ENCODE measurements around the gene DIRAS1. TPM values are rescaled to one million over a fixed set of nuclear protein-coding genes. Genes with fewer than 3 reads are reported as not detected.

The DIRAS1 gene
- total and polyA plus RNA-seq, 4 donors, result 0.01 to 0.09 (median 0.08) TPM; not detected in 1

GRCh38 chr19:2665103-2665502 lies 56.1 kb downstream of the DIRAS1 start:
- no peaks in the 10 kb centered on the region for H3K36me3 ChIP-seq (ENCODE audit: control insufficient read depth in 4 of 4, insufficient read depth in 3 of 4, low read depth in 1 of 4, low read length in 3 of 4)
- H3K9me3 ChIP-seq (ENCODE audit: control insufficient read depth in 4 of 4, low read length in 3 of 4), result peaks cover 0 to 1% (median 0%) of the 10 kb centered on the region in 4 donors
- 94% methylated on average over 11 of the region's 11 CpGs for WGBS
- no peak overlapping the region for H3K27ac ChIP-seq (ENCODE audit: low read depth in 1 of 2, low read length in 2 of 2)
- H3K4me3 ChIP-seq (ENCODE audit: low read depth in 1 of 3, low read length in 3 of 3), result no peak overlapping the region
- no peak for DNase-seq (ENCODE audit: low spot score)
- no peak for TF ChIP-seq RXRA (IDR thresholded peaks at IDR 0.05)
- no peak for TF ChIP-seq HNF4A (conservative IDR thresholded peaks at IDR 0.05)
- no peak for TF ChIP-seq SP1 (IDR thresholded peaks at IDR 0.05)
- no peak for TF ChIP-seq EGR1 (IDR thresholded peaks at IDR 0.05; ENCODE audit: low read depth in 2 of 2)
- TF ChIP-seq CTCF (IDR thresholded peaks at IDR 0.05; ENCODE audit: low read depth, low read length, missing input control), result no peak
- no peak for TF ChIP-seq FOXA1 (IDR thresholded peaks at IDR 0.05)
- no peak for TF ChIP-seq RAD21 (IDR thresholded peaks at IDR 0.05)
- TF ChIP-seq FOXA2 (IDR thresholded peaks at IDR 0.05), result no peak
- no peak for TF ChIP-seq YY1 (IDR thresholded peaks at IDR 0.05)
- TF ChIP-seq GABPA (IDR thresholded peaks at IDR 0.05 in 1 of 2, conservative IDR thresholded peaks at IDR 0.05 in 1 of 2), result no peak
- no peak for TF ChIP-seq JUND (IDR thresholded peaks at IDR 0.05)
- H3K27me3 ChIP-seq (ENCODE audit: control insufficient read depth in 4 of 4, insufficient read depth in 4 of 4, low read length in 3 of 4), result no peaks in the 10 kb centered on the region
- H3K9ac ChIP-seq (ENCODE audit: low read depth in 1 of 2, low read length in 2 of 2), result no peak overlapping the region
- H3K4me1 ChIP-seq (ENCODE audit: control insufficient read depth in 4 of 4, insufficient read depth in 4 of 4, low read length in 3 of 4), result no peaks in the 10 kb centered on the region

Other genes starting within 250 kb of the DIRAS1 start
- 10 to 100 TPM; 11.6 to 81.3 TPM for gene GADD45B, start 245.2 kb downstream of the DIRAS1 start, total RNA-seq
- 10 to 100 TPM; 83.4 to 86.3 TPM for gene GADD45B, start 245.2 kb downstream of the DIRAS1 start, polyA plus RNA-seq
- gene GNG7, start 18.7 kb downstream of the DIRAS1 start, total RNA-seq, result 1 to 10 TPM in 1 of 2 donors, under 1 TPM in 1; 0.75 to 1.1 TPM
- gene GNG7, start 18.7 kb downstream of the DIRAS1 start, polyA plus RNA-seq, result 1 to 10 TPM; 1.1 to 1.9 TPM
- 10 to 100 TPM; 19.8 to 29.0 TPM for gene SLC39A3, start 18.6 kb upstream of the DIRAS1 start, total RNA-seq
- 10 to 100 TPM; 20.1 to 28.2 TPM for gene SLC39A3, start 18.6 kb upstream of the DIRAS1 start, polyA plus RNA-seq
- 10 to 100 TPM; 16.7 to 23.2 TPM for gene SGTA, start 61.9 kb upstream of the DIRAS1 start, total RNA-seq
- gene SGTA, start 61.9 kb upstream of the DIRAS1 start, polyA plus RNA-seq, result 10 to 100 TPM; 18.9 to 38.4 TPM
- gene THOP1, start 64.1 kb upstream of the DIRAS1 start, total RNA-seq, result 10 to 100 TPM; 45.6 to 56.2 TPM
- gene THOP1, start 64.1 kb upstream of the DIRAS1 start, polyA plus RNA-seq, result 10 to 100 TPM; 39.1 to 43.8 TPM
- 1 to 10 TPM; 2.7 to 3.3 TPM for gene ZNF554, start 98.5 kb upstream of the DIRAS1 start, total RNA-seq
- 1 to 10 TPM in 1 of 2 donors, under 1 TPM in 1; 0.94 to 1.5 TPM for gene ZNF554, start 98.5 kb upstream of the DIRAS1 start, polyA plus RNA-seq
- 1 to 10 TPM; 2.4 to 2.8 TPM for gene ZNF555, start 120.1 kb upstream of the DIRAS1 start, total RNA-seq
- gene ZNF555, start 120.1 kb upstream of the DIRAS1 start, polyA plus RNA-seq, result 1 to 10 TPM; 1.3 to 2.0 TPM
- under 1 TPM in 1 of 2 donors, not detected in 1; 0.08 TPM for gene ZNF556, start 146.0 kb upstream of the DIRAS1 start, total RNA-seq
- gene ZNF556, start 146.0 kb upstream of the DIRAS1 start, polyA plus RNA-seq, result not detected
- gene ZNF57, start 179.6 kb upstream of the DIRAS1 start, total RNA-seq, result 1 to 10 TPM; 1.4 to 2.8 TPM
- gene ZNF57, start 179.6 kb upstream of the DIRAS1 start, polyA plus RNA-seq, result 1 to 10 TPM; 1.3 to 2.1 TPM
- 1 to 10 TPM; 2.6 to 3.5 TPM for gene ZNF77, start 223.6 kb upstream of the DIRAS1 start, total RNA-seq
- gene ZNF77, start 223.6 kb upstream of the DIRAS1 start, polyA plus RNA-seq, result 1 to 10 TPM in 1 of 2 donors, under 1 TPM in 1; 0.90 to 1.1 TPM

All from liver (tissue), 9 donors.